ENCODE results near the gene DPM1. TPM values are rescaled to one million over a fixed set of nuclear protein-coding genes. Genes with fewer than 3 reads are reported as not detected.

DPM1 gene
- total RNA-seq, 1 donor from 2014 or later, result 41.8 TPM

- no peak for DNase-seq (ENCODE audit: low spot score)
These were observed 27.4 kb downstream of the DPM1 start for GRCh38 chr20:50930976-50931305.

GRCh38 chr20:50930139-50930975, 28.0 kb downstream of the DPM1 start:
- no peak for DNase-seq (ENCODE audit: low spot score)

GRCh38 chr20:50929299-50930138, 28.8 kb downstream of the DPM1 start:
- peak; percentile 93 for DNase-seq (ENCODE audit: low spot score)

GRCh38 chr20:50928469-50928868, 29.9 kb downstream of the DPM1 start:
- no peak for DNase-seq (ENCODE audit: low spot score)

- DNase-seq (ENCODE audit: low spot score), result no peak
These were observed 31.8 kb downstream of the DPM1 start for GRCh38 chr20:50926530-50926929.

- no peak for DNase-seq (ENCODE audit: low spot score)
These were observed 33.9 kb downstream of the DPM1 start for GRCh38 chr20:50924261-50924920.

- no peak for DNase-seq (ENCODE audit: low spot score)
These were observed 36.4 kb downstream of the DPM1 start for GRCh38 chr20:50921803-50922501.

- no peak for DNase-seq (ENCODE audit: low spot score)
These were observed 37.3 kb downstream of the DPM1 start for GRCh38 chr20:50920997-50921396.

GRCh38 chr20:50919567-50919966, 38.8 kb downstream of the DPM1 start:
- peak; percentile 56 for DNase-seq (ENCODE audit: low spot score)

- no peak for DNase-seq (ENCODE audit: low spot score)
These were observed 39.9 kb downstream of the DPM1 start for GRCh38 chr20:50918403-50918802.

GRCh38 chr20:50916934-50917333, 41.4 kb downstream of the DPM1 start:
- DNase-seq (ENCODE audit: low spot score), result no peak

- DNase-seq (ENCODE audit: low spot score), result no peak
These were observed 42.1 kb downstream of the DPM1 start for GRCh38 chr20:50916257-50916656.

- no peak for DNase-seq (ENCODE audit: low spot score)
These were observed 42.9 kb downstream of the DPM1 start for GRCh38 chr20:50915424-50915823.

- no peak for DNase-seq (ENCODE audit: low spot score)
These were observed 44.5 kb downstream of the DPM1 start for GRCh38 chr20:50913690-50914375.

GRCh38 chr20:50911716-50912115, 46.6 kb downstream of the DPM1 start:
- no peak for DNase-seq (ENCODE audit: low spot score)

GRCh38 chr20:50911030-50911429, 47.3 kb downstream of the DPM1 start:
- DNase-seq (ENCODE audit: low spot score), result no peak

- DNase-seq (ENCODE audit: low spot score), result no peak
These were observed 48.9 kb downstream of the DPM1 start for GRCh38 chr20:50909413-50909812.

GRCh38 chr20:50904067-50904570, 54.2 kb downstream of the DPM1 start:
- DNase-seq (ENCODE audit: low spot score), result no peak

GRCh38 chr20:50903353-50904051, 54.8 kb downstream of the DPM1 start:
- DNase-seq (ENCODE audit: low spot score), result no peak

- DNase-seq (ENCODE audit: low spot score), result no peak
These were observed 57.0 kb downstream of the DPM1 start for GRCh38 chr20:50901301-50901700.
